ENCODE data around the gene RHD.
"Not testable (repeated sequence)": the region's sequence is repeated elsewhere in the genome, so short reads cannot be mapped to it uniquely, and the experiment has no call there.

Gene RHD

GRCh38 chr1:25328791-25329185, 56.5 kb downstream of the RHD start:
- not testable (repeated sequence) for H3F3A ChIP-seq (ENCODE audit: insufficient read depth); H3K9me2 ChIP-seq (replicated peaks; ENCODE audit: insufficient read depth, low read length); H3K9ac ChIP-seq (ENCODE audit: low read length); H3K27ac ChIP-seq (ENCODE audit: low read depth, low read length); H3K36me3 ChIP-seq (ENCODE audit: low read length); H3K4me3 ChIP-seq (ENCODE audit: insufficient read depth, low read length, poor library complexity, severe bottlenecking); H2AFZ ChIP-seq (ENCODE audit: low read depth, low read length, severe bottlenecking); H4K20me1 ChIP-seq (ENCODE audit: low read depth, low read length); H3K4me2 ChIP-seq (ENCODE audit: low read depth, low read length, poor library complexity, severe bottlenecking); H3K9me3 ChIP-seq (ENCODE audit: insufficient read depth, low read length); H3K27me3 ChIP-seq (ENCODE audit: low read length); H3K79me2 ChIP-seq (ENCODE audit: insufficient read depth, low read length)

- H4K20me1 ChIP-seq (ENCODE audit: low read depth, low read length); H3K9me3 ChIP-seq (ENCODE audit: insufficient read depth, low read length); H3K36me3 ChIP-seq (ENCODE audit: low read length); H3K9me2 ChIP-seq (replicated peaks; ENCODE audit: insufficient read depth, low read length); H3K9ac ChIP-seq (ENCODE audit: low read length); H2AFZ ChIP-seq (ENCODE audit: low read depth, low read length, severe bottlenecking); H3K27me3 ChIP-seq (ENCODE audit: low read length); H3K4me2 ChIP-seq (ENCODE audit: low read depth, low read length, poor library complexity, severe bottlenecking); H3K4me3 ChIP-seq (ENCODE audit: insufficient read depth, low read length, poor library complexity, severe bottlenecking); H3K79me2 ChIP-seq (ENCODE audit: insufficient read depth, low read length); H3K27ac ChIP-seq (ENCODE audit: low read depth, low read length); H3F3A ChIP-seq (ENCODE audit: insufficient read depth): not testable (repeated sequence)
Observed at GRCh38 chr1:25329336-25329735, 57.0 kb downstream of the RHD start.

- H4K20me1 ChIP-seq (ENCODE audit: low read depth, low read length); H3K4me3 ChIP-seq (ENCODE audit: insufficient read depth, low read length, poor library complexity, severe bottlenecking); H3F3A ChIP-seq (ENCODE audit: insufficient read depth); H3K9me3 ChIP-seq (ENCODE audit: insufficient read depth, low read length); H3K4me2 ChIP-seq (ENCODE audit: low read depth, low read length, poor library complexity, severe bottlenecking); H2AFZ ChIP-seq (ENCODE audit: low read depth, low read length, severe bottlenecking); H3K9ac ChIP-seq (ENCODE audit: low read length); H3K27me3 ChIP-seq (ENCODE audit: low read length); H3K36me3 ChIP-seq (ENCODE audit: low read length); H3K27ac ChIP-seq (ENCODE audit: low read depth, low read length); H3K79me2 ChIP-seq (ENCODE audit: insufficient read depth, low read length); H3K9me2 ChIP-seq (replicated peaks; ENCODE audit: insufficient read depth, low read length): not testable (repeated sequence)
Observed at GRCh38 chr1:25329950-25330349, 57.6 kb downstream of the RHD start.

- H3K4me2 ChIP-seq (ENCODE audit: low read depth, low read length, poor library complexity, severe bottlenecking): peak overlapping the region; percentile 95
- H3K27ac ChIP-seq (ENCODE audit: low read depth, low read length); H3K27me3 ChIP-seq (ENCODE audit: low read length); H3K36me3 ChIP-seq (ENCODE audit: low read length); H3K9me3 ChIP-seq (ENCODE audit: insufficient read depth, low read length); H3K9me2 ChIP-seq (replicated peaks; ENCODE audit: insufficient read depth, low read length); H3F3A ChIP-seq (ENCODE audit: insufficient read depth): not testable (repeated sequence)
- H3K9ac ChIP-seq (ENCODE audit: low read length): peak overlapping the region; percentile 89
- H3K79me2 ChIP-seq (ENCODE audit: insufficient read depth, low read length): peaks cover 36% of the 10 kb centered on the region
- H2AFZ ChIP-seq (ENCODE audit: low read depth, low read length, severe bottlenecking): peak overlapping the region; percentile 75
- peaks cover 11% of the 10 kb centered on the region; the same call in 1 of the 2 replicates for H4K20me1 ChIP-seq (ENCODE audit: low read depth, low read length)
- peak overlapping the region; percentile 52 for H3K4me3 ChIP-seq (ENCODE audit: insufficient read depth, low read length, poor library complexity, severe bottlenecking)
Observed at GRCh38 chr1:25336922-25337354, 64.6 kb downstream of the RHD start.

GRCh38 chr1:25337483-25338187, 65.3 kb downstream of the RHD start:
- H3K9me3 ChIP-seq (ENCODE audit: insufficient read depth, low read length); H3F3A ChIP-seq (ENCODE audit: insufficient read depth); H3K27me3 ChIP-seq (ENCODE audit: low read length); H2AFZ ChIP-seq (ENCODE audit: low read depth, low read length, severe bottlenecking); H3K9me2 ChIP-seq (replicated peaks; ENCODE audit: insufficient read depth, low read length): not testable (repeated sequence)
- peak overlapping the region; percentile 85 for H3K27ac ChIP-seq (ENCODE audit: low read depth, low read length)
- H3K79me2 ChIP-seq (ENCODE audit: insufficient read depth, low read length): peaks cover 43% of the 10 kb centered on the region
- peaks cover 13% of the 10 kb centered on the region; the same call in 1 of the 2 replicates for H3K36me3 ChIP-seq (ENCODE audit: low read length)
- H4K20me1 ChIP-seq (ENCODE audit: low read depth, low read length): peaks cover 11% of the 10 kb centered on the region
- H3K4me3 ChIP-seq (ENCODE audit: insufficient read depth, low read length, poor library complexity, severe bottlenecking): peak overlapping the region; percentile 97
- H3K4me2 ChIP-seq (ENCODE audit: low read depth, low read length, poor library complexity, severe bottlenecking): peak overlapping the region; percentile 27
- H3K9ac ChIP-seq (ENCODE audit: low read length): peak overlapping the region; percentile 89
